COLO829 (cell line): ENCODE measurements around the gene ZBTB43.
"Not testable (repeated sequence)": the region's sequence is repeated elsewhere in the genome, so short reads cannot be mapped to it uniquely, and the experiment has no call there.

Experiments used
- DNase-seq: peaks from one replicate; pipeline ENCODE4 v3.0.0; 2012; ENCODE audit warnings: low spot score

The ZBTB43 gene, protein sequence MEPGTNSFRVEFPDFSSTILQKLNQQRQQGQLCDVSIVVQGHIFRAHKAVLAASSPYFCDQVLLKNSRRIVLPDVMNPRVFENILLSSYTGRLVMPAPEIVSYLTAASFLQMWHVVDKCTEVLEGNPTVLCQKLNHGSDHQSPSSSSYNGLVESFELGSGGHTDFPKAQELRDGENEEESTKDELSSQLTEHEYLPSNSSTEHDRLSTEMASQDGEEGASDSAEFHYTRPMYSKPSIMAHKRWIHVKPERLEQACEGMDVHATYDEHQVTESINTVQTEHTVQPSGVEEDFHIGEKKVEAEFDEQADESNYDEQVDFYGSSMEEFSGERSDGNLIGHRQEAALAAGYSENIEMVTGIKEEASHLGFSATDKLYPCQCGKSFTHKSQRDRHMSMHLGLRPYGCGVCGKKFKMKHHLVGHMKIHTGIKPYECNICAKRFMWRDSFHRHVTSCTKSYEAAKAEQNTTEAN

GRCh38 chr9:126804696-126805553 lies at the start of gene ZBTB43:
ZBTB43 (plus strand) TSS chr9:126805040; CDS start chr9:126832510, 27,470 bp downstream.
- DNase-seq = peak; percentile 99

GRCh38 chr9:126755317-126755875 lies 49.4 kb upstream of the ZBTB43 start:
- no peak for DNase-seq

DNA sequence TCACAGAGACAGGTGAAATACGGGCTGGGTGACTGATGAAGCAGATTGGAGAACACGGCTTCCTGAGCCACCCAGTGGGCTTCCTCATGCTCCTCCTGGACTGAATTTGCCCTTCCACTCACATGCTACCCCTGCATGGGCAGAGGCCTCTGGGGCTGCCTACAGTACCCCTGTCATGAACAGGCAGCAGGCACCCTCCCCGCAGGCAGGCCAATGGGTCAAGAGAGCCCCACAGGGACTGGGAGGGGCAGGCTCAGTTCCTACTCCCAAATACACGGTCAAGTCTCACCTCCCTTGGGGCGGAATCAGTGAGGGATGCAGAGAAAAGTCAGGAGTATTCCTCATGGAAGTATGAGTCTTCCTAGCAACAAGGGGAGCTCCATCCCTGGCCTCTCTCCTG lies 48.6 kb upstream of the ZBTB43 start:
- no peak for DNase-seq

DNA sequence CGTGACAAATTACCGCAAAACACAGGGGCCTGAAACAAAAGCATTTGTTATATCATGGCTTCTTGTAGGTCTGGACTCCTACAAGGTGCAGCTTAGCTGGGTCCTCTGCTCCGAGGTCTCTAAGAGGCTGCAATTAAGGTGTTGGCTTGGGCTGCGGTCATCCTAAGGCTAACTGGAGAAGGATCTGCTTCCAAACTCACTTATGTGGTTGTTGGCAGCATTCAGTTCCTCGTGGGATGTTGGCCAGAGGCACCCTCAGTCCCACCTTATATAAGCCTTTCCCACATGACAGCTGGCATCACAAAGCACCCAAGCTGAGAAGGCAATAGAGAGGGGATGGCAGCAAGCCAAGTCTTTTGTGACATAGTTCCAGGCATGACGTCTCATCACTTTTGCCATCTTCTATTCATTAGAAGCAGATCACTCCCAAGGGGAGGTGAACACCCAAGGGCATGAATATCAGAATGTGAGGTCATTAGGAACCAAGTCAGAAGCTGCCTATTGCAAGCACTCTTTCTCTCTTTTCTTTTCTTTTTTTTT lies 47.9 kb upstream of the ZBTB43 start:
- DNase-seq = no peak

GRCh38 chr9:126758916-126759585 lies 45.8 kb upstream of the ZBTB43 start:
- DNase-seq = no peak

GRCh38 chr9:126761274-126761673 lies 43.6 kb upstream of the ZBTB43 start:
- no peak for DNase-seq

DNA sequence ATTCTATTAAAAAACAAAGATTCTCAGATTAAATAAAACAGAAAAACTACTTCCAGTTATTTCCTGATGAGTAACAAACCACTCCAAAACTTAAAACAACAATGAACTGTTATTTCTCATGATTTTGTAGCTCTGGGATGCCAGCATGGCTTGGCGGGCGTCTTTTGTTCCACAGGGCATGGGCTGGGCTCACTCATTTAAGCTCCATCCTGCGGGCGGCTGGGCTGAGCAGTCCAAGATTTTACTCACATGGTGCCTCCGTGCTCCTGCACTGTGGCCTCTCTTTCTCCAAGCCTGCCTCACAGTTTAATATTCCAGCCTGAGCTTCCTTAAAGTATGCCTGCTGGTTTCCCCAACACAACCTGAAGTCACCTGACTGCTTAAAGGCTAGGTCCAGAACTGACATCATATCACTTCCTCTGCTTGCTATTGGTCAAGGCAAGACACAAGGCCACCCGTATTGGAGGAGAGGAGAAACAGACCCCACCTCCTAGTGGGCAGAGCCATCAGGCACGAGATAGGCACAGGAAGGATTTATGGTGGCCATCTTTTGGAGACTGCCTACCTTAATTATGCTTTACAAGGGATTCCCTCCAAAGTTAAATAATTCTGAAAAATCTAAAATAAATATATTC lies 41.6 kb upstream of the ZBTB43 start:
- no peak for DNase-seq

- peak; percentile 42 for DNase-seq
These were observed 31.7 kb upstream of the ZBTB43 start for GRCh38 chr9:126773004-126773607.

DNA sequence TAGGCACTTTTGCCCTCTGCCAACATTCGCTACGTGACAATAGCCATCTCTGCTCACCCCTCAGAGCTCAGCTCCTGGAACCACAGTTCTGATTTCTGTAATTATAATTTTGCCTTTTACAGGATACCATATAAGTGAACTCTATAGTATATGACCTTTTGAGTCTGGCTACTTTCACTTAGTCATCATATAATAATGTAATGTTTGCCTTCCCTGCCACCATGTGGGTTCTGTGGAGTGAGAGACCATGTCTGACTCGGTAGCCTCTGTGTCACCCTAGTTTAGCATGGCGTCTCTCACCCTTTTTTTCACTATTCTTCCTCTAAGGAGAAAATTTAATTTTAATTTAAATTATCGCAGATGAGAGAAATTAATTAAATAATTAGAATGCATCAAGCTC lies 28.9 kb upstream of the ZBTB43 start:
- DNase-seq = no peak

GRCh38 chr9:126777733-126778132 lies 27.1 kb upstream of the ZBTB43 start:
- DNase-seq = no peak

DNA sequence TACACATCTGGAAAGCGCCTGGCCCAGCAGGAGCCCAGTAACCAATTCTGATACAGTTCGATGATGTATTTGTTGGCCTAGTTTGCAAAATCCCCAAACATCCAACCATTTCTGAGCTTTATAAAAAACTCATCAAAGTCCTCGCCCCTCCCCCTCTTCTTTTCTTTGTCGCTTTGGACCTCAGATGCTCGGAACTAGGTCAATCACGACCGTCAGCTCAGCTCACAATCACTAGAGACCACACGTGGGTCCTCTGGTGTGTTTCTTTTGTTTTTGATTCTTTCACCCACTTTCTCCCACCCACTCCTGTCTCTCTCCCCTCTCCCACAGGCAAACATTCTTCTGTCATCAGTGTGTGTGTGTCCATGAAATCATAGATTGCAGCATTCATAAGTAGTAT lies 26.7 kb upstream of the ZBTB43 start:
- DNase-seq = no peak

DNA sequence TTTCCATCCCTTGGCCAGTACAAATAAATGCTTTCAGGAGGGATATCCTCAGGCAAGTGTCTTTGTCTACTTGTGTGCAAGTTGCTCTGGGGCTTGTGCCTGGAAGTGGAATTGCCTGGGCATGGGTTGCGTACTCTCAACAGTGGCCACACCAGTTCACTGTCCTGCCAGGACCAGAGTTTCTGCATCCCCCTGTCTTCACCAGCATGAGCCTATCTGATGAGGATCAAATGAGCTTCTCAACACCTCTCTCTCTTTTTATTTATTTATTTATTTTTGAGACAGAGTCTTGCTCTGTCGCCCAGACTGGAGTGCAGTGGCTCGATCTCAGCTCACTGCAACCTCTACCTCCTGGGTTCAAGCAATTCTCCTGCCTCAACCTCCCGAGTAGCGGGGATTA lies 26.1 kb upstream of the ZBTB43 start:
- not testable (repeated sequence) for DNase-seq

- DNase-seq = peak; percentile 74
These were observed 23.4 kb upstream of the ZBTB43 start for GRCh38 chr9:126781186-126782052.

GRCh38 chr9:126782053-126782388 lies 22.8 kb upstream of the ZBTB43 start:
- no peak for DNase-seq

DNA sequence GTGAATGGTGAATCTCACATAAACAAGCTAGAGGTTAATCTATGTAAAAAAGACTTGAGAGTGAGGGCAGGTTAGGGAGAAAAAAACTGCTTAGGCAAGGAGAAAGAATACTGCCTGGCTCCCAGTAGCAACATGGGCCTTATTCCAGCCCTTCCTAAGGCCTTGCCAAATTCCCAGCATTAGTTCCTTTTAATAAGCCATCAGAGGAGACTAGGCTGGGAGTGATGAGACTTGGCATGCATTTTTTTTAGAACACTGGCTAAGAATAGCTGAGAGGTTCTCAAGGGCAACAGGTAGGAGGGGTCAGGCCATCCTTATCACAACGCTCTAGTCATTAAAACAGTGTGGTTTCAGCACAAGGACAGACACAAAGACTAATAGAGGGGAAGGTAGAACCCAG lies 20.9 kb upstream of the ZBTB43 start:
- DNase-seq = no peak

- DNase-seq = no peak
These were observed 20.4 kb upstream of the ZBTB43 start for GRCh38 chr9:126784401-126784800.

DNA sequence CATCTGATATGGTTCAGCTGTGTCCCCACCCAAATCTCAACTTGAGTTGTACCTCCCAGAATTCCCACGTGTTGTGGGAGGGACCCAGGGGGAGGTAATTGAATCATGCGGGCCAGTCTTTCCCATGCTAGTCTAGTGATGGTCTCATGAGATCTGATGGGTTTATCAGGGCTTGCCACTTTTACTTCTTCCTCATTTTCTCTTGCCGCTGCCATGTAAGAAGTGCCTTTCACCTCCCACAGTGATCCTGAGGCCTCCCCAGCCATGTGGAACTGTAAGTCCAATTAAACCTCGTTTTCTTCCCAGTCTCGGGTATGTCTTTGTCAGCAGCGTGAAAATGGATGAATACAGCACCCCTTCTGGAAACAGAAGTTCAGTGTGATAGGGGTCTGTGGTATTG lies 20.0 kb upstream of the ZBTB43 start:
- not testable (repeated sequence) for DNase-seq

- no peak for DNase-seq
These were observed 16.8 kb upstream of the ZBTB43 start for GRCh38 chr9:126788046-126788445.

GRCh38 chr9:126788634-126789349 lies 16.0 kb upstream of the ZBTB43 start:
- no peak for DNase-seq
